GM12878 (cell line): Measurements from ENCODE around the gene DESI2.
"Not testable (repeated sequence)": the region's sequence is repeated elsewhere in the genome, so short reads cannot be mapped to it uniquely, and the experiment has no call there.

ENCODE experiments used
- ATF2 ChIP-seq: IDR thresholded peaks from 2 replicates; pipeline ENCODE4 v1.6.1; 2012; ENCODE audit warnings: low read length, inconsistent platforms
- MEF2B ChIP-seq: fragments of 450-650 bp; IDR thresholded peaks from 2 replicates; pipeline ENCODE4 v1.6.1; 2018; ENCODE audit warnings: mild to moderate bottlenecking, moderate library complexity; ENCODE audit not compliant: partially characterized antibody, poor library complexity, severe bottlenecking
- ZNF217 ChIP-seq: fragments of 450-650 bp; IDR thresholded peaks from 2 replicates; pipeline ENCODE4 v1.6.1; 2017; ENCODE audit warnings: antibody characterized with exemption, mild to moderate bottlenecking

- not testable (repeated sequence) for TF ChIP-seq MEF2B, ATF2, ZNF217
Observed at GRCh38 chr1:244666672-244667418, 13.9 kb downstream of the DESI2 start.
